Suprapubic skin (tissue), 4 donors: ENCODE data around the gene RTKN.

Experiments
- CTCF ChIP-seq, 2 donors: fragments of 200-600 bp in 1 of 2; fragments of 450-650 bp in 1 of 2; sonication (generic) in 1 of 2; IDR thresholded peaks; one replicate each; pipeline ENCODE4 v1.5.1; 2016 to 2019; ENCODE audit warnings: antibody characterized with exemption in 2 of 2, mild to moderate bottlenecking in 1 of 2, moderate library complexity in 1 of 2
- POLR2A ChIP-seq, 2 donors: fragments of 450-650 bp; IDR thresholded peaks; one replicate each; pipeline ENCODE4 v1.6.1; 2017; ENCODE audit warnings: antibody characterized with exemption in 2 of 2, mild to moderate bottlenecking in 2 of 2, moderate library complexity in 2 of 2
- POLR2AphosphoS5 ChIP-seq, 3 donors: sonication (generic); formaldehyde crosslinking; IDR thresholded peaks; one replicate each; pipeline ENCODE4 v1.6.1; 2017; ENCODE audit warnings: antibody characterized with exemption in 3 of 3

- TF ChIP-seq CTCF (IDR thresholded peaks at IDR 0.05) (no peak), POLR2A (IDR thresholded peaks at IDR 0.05) (no peak), POLR2AphosphoS5 (IDR thresholded peaks at IDR 0.05) (no peak)
Measured at GRCh38 chr2:74436111-74436805, 5.5 kb downstream of the RTKN start.
